Activated CD4-positive, CD25-positive, alpha-beta regulatory T cell treated with anti-CD3 and anti-CD28 coated beads, Interleukin-2, amount 50 U/mL, for 16 hours (primary cell): ENCODE results near the gene ATXN1.

ENCODE experiments used
- DNase-seq: peaks from one replicate; pipeline ENCODE4 v3.0.0-alpha.2; 2020; ENCODE audit warnings: low read depth, low spot score

Gene ATXN1

DNA sequence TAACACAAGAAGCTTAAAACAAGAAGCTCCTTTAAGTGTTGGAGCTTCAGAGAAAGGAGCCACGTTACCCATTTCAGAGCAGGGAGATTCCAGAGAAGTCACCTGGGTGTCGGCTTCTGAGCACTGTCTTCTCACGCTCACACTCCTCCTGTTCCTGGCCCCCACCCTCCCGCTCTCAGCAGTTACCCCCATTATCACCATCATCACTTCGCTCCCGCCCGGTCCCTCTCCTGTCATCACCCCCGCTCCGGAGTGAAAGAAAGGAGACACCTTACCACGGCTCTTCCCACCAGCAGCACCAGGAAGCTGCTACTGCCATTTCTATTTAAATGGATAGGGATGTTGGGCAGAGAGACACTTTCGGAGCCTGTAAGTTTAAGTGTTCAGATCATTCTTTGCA is 399.0 kb downstream of the ATXN1 start:
- DNase-seq = no peak

DNA sequence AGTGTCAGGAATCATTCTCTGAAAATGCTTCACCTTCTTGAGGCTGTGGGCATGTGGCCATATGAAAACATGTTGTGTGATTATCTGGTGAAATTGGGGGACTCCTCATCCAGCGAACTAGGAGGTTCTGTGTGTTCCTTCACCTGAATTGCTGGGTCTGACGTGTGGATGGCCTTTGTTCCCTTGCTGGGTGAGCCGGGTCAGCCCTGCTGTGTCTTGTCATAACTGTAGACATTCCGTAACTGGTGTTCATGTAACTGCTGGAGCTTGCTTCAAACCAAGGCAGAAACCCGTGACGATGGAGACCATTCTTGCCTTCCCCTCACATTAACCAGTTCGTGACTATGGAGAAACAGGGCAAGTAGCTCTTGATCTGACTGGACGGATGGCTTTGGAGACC is 399.4 kb downstream of the ATXN1 start:
- DNase-seq = no peak

DNA sequence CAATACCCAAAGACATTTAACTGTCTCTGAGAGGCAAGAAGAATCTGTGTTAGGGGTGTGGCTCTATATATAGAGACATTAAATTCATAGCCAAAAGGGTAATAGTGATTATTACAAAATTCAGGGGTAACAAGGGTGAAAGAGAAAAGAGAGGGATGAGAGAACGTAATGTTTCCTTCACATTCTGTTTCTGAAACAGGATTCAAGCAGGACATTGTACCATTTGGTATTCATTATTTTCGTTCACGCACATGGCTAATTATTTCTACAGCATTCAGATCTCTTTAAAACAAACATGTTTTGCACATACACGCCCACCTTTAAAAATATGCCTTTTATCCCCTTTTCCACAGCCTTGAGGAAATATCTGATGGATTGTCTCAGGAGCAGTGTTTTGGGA is 400.1 kb downstream of the ATXN1 start:
- no peak for DNase-seq

DNA sequence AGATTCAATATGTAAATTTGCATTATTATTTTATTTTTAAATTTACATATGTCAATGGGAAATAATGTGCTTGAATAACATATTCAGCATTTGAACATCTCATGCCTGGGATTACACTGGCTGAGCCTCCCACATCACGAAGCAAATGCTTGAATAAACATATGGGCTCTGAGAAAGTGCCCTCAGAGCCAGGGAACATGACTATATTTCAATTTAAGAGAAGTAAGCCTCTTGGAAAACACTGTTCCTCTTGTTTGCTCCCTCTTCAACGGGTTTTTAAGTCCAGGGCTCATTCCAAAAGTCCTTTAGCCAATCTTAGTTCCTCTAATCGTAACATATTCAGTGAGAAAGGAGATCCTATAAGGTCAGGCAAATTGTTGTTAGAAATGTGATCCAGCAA is 400.9 kb downstream of the ATXN1 start:
- DNase-seq = no peak

DNA sequence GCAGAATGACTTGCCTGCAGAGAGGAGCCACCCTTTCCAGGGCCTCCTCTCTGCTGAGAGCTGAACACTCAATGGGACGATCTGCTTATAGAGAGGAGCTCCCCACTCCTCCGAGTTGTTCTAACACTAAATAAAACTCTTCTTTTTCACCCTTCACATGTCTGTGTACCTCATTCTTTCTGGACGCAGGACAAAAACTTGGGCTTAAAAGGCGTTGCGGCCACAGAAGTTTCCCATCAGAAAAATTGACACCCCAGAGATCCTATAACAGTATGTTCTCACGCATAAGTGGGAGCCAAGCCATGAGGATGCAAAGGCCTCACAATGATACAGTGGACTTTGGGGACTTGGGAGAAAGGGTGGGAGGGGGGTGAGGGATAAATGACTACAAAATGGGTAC is 401.7 kb downstream of the ATXN1 start:
- DNase-seq = no peak

DNA sequence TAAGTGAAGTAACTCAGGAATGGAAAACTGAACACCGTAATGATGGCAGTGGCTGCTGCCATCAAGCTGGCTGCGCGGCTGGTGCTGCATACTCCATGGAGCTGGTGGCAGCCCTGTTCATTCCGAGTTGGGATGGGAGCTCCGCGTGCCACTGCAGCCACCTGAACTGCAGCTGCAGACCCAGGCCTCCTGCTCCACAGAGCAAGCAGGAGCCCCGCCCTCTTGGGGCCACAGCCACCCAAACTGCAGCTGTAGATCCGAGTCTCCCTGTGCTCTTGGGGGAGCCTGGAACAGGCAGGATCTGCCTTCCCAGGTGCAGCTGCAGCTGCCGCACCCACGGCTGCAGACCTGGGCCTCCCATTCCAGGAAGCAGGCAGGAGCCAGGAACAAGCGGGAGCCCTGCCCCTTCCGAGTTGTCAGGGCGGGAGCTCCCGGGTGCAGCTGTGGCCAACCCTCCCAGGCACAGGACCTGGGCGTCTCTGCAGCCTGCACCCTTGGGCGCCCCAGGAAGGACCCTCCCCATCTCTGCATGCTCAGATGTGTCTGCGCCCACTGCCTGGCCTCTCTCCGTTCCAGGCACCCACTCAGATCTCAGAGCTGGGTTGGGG is 402.6 kb downstream of the ATXN1 start:
- DNase-seq = no peak

DNA sequence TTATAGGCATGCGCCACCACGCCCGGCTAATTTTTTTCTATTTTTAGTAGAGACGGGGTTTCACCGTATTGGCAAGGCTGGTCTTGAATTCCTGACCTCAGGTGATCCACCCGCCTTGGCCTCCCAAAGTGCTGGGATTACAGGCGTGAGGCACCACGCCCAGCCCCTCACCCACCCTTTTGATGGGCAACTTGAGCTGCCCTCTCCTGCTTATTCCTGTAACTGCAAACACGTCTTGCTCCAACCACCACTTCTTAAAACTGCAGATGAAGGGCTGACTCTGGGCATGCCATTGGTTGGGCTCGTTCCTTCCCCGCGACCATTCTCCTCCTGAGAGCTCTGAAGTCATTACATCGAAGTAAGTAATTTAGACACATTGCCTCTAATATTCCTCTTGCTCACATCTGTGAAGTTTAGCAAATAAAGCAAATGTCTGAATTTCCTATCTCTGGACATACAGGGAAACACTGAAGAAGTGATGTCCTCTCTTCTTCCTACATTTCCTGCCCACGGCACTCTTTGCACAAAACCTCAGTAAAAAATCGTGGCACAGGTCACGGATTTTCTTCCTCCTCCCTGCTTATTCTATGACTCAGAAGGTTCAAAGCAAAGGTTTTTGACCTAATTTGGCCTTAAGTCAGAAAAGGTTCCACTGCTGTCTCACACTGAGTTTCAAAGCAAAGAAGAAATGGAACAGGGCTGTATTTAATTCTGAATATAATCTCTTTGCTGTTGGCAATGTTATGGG is 405.4 kb downstream of the ATXN1 start:
- no peak for DNase-seq

DNA sequence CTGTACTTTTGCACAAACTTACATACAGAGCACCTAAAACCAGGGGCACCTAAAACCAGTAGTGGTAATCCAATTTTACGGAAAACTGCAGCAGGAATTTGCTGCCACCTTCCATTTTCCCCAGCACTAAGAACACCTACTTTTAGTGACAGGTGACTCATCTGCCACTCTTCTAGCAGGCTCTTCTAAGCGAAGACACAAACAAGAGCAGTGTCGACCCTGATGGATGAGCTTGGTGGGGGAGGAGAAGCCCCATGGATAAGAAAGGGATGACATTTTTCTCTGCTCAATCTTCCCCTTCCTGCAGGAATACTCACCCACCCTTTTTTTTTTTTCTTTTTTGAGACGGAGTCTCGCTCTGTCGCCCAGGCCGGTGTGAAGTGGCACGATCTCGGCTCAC is 406.0 kb downstream of the ATXN1 start:
- DNase-seq = no peak

DNA sequence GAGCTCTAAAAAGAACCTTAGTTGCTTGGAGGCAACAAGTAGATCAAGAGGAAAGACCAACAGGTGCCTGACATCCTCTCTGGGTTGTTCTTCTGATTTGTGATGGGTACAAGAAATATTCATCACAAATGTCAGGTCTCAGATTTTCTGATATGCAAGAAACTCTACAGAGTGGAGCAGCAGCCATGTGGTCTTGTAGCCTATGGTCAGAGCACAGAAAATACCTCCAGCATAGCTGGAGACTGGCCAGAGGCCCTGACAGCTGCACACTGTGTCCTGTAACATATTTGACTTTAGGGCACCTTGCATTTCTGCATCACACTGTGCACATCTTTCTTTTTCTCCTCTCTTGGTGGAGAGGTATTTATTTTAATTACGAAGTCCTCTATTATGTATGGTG is 406.6 kb downstream of the ATXN1 start:
- DNase-seq = no peak

DNA sequence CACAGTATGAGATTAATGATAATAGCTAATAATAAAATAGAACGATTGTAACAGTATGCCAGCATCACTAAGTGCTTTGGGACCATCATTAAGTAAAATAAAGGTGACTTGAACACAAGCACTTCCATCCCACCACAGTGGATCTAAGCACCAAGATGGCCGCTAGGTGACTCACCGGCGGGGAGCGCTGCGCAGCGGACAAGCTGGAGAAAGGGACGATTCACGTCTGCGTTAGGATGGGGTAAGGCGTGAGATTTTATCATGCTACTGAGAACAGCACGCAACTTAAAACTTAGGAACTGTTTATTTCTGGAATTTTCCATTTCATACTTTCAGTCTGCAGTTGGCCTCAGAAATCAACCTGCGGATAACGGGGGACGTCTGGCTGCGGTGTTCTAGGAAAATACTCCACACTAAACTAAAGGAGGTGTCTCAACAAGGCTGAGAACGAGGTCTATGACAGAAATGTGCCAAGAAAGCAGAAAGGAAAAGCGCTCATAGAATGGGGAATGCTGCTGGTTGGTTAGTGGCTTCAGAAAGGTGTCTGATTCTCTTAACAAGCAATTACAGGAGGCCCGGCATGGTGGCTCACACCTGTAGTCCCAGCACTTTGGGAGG is 408.3 kb downstream of the ATXN1 start:
- no peak for DNase-seq

DNA sequence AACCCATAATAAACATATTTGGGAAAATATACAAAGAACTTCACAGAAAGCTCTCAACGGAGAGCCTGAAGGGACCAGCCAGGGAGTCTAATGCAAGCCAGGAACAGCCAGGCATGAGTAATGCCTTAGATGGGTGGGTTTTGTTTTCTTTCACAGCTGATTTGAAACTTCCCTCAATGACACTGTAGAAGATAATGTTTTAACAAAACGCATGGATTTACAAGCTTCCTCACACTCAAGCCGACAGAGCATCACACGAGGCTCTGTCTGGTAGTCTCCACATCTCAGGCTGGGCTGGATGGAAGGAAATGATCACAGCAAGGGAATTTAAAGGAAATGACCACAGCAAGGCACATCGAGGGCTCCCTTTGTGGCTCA is 409.0 kb downstream of the ATXN1 start:
- DNase-seq = no peak

DNA sequence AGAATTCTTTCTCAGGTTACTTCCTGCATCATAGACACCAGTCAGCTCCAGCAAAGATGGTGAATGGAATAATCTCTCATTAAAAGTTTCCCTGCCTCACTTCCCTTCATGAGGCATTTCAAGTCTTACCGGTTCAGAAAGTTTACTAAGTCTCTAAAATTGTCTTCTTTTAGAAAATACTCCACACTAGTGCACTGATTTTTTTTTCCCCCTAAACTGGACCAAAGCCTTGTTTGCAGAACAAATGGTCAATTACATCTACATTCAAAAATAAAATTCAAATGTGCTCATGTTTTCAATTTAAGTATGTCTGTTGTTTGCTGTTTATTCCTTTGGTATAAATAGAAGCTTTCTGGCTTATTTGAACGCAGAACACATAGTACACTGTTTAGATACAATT is 411.7 kb downstream of the ATXN1 start:
- DNase-seq = no peak

DNA sequence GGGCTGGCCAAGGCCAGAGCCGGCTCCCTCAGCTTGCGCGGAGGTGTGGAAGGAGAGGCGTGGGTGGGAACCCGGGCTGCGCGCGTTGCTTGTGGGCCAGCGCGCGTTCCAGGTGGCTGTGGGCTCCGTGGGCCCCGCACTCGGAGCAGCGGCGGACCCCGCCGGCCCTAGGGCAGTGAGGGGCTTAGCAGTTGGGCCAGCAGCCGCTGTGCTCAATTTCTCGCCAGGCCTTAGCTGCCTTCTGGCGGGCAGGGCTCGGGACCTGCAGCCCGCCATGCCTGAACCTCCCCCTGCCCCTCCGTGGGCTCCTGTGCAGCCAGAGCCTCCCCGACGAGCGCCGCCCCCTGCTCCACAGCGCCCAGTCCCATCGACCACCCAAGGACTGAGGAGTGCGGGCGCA is 414.4 kb downstream of the ATXN1 start:
- DNase-seq = no peak

DNA sequence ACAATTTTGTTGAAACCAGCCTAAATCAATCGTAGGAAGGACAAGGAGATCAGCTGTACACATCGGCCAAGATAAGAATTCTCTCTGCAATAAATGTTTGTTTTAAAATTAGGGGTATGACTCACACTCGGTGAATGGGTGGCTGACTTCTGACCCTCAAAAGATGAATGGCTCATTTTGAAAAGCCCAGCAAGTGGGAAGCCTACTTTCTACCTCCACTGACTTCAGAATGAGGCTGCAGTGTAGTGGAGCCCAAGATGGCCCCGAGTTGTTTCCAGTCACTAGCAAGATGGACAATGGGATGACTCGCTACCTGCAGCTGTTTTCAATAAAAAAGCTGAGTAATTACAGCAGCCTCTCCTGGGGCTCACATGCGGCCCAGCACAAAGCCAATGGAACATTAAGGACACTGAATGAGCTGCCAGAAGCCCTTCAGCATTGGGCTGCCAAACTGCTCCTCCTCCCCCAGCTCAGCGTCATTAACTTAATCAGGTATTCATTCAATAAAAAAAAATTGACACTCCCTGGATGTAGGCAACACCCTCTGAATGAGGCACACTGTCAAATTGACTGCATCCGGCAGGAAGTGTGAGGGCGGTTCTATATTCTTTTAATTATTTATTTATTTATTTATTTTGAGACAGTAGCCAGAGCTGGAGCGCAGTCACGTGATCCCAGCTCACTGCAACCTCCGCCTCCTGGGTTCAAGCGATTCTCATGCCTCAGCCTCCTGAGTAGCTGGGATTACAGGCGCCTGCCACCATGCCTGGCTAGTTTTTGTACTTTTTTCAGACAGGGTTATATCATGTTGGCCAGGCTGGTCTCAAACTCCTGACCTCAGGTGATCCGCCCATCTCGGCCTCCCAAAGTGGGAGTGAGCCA is 415.6 kb downstream of the ATXN1 start:
- no peak for DNase-seq

DNA sequence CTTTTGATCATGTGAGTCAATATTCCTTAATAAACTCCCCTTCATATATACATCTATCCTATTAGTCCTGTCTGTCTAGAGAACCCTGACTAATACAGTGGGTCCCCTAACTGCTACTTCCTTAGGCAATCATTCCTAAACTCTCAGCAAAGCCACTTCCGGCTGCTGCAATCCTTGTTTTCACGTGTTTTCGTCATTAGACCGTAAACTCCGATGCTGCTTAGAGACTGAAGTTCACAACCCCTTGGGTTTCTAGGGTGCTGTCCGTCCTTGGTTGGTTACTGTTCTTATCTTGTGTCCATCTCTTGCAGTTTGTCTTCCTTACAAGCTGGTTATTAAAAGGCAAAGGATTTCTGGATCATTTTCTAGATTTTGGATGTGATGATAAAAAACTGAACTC is 416.5 kb downstream of the ATXN1 start:
- DNase-seq = no peak

DNA sequence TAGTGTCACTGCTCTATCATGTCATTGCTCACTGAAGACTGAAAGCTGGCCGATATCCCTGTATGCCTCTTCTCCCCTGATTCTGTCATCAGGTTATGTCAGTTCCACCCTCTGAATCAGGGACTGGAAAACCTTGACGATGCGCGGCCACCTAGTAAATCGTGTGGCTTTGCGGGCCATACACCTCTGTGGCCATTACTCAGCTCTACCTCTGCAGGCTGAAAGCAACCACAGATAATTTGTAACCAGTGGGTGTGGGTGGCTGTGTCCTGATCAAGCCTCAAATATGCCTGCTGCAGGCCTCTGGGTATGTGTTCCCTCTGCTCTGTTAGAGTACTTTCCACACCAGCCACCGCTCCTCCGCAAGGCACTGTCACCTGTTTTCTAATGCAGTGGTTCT is 417.7 kb downstream of the ATXN1 start:
- no peak for DNase-seq

DNA sequence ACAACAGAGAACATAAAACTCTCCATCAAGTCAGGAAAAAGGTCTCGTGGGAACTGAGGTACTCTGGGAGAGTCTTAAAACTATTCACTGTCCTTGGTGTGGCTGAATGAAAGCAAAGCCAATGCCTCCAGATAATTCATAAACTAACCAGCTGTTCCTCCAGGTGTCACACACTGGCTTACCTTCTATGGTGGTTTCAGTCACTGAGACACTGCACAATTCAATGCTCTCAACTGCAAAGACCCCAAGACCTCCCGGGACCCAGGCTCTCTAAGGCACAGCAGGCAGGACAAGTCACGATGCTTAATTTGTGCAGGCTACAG is 422.0 kb downstream of the ATXN1 start:
- no peak for DNase-seq

DNA sequence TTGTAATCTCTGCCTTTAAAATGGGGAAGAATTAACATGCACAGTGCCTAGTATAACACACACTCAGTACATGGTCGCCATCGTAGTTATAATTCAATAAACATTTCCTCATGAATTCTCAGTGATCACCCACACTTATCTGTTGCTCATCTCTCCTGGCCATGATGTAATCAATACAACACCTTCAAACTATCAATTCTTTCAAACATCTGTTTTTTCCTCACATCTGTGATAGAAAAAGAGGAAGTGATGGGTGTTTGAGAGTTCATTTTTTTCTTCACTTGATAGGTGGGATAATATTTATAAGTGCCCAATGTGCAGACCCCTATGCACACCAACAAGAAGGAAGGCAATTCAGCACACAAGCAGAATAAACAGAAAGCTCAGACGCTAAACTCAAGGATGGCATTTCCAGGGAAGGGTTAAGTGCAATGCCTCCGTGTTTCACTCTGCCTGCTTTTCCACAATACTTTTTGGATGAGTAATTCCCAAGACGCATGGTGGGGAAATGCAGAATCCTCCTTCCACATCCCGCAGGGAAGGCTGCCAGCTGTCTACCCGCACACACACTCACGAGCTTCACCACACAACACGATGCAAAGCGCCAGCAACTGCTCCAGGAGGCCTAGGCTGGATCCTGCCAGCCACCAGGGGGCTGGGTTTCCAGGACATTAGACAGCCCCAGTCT is 422.5 kb downstream of the ATXN1 start:
- DNase-seq = no peak

DNA sequence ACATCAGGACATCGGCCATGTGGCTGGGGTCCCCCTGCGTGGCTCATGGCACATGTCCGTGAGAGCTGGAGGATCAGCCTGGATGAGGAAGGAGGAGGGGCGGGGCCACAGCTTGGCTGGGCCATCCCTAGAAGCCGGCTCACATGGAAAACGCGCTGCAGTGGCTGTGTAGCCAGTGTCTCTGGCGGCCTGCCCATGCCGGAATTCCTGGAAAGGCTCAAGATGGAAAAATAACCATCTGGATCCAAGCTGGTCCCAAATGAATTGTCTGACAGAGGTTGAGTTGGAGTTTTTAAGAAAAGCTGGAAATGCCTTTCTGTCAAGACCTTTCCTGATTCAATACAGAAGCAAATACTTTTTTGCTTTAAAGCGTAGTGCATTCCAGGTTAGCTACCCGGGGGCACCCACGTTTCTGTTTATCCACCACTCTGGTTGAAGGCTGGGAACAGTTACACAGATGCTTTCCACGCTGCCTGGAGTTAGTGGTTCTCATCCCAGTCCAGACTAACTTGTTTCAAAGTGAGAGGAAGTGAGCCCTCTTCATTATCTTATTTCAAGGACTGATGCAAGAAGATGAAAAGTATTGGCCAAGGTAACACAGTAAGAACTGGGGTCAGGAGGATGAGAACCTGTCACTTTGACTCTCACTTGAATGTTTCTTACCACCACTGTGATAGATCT is 423.8 kb downstream of the ATXN1 start:
- no peak for DNase-seq

DNA sequence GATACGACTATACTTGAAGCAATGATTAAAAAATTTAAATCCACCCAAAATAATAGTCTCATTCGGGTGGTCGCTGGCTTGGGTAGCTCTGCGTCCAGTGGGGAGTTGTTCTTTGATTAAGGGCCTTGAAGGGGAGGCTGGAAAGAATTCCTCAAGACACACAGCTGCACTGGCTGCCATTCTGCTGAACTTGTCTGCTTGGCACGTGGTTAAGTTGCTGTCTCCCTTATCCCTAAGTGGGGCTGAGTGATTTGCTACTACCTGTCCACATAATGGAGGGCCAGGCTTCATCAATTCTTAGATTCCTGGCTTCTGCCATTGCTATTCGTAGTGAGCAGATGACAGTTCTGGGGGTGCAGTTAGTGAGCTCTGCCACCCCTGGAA is 424.4 kb downstream of the ATXN1 start:
- DNase-seq = no peak

DNA sequence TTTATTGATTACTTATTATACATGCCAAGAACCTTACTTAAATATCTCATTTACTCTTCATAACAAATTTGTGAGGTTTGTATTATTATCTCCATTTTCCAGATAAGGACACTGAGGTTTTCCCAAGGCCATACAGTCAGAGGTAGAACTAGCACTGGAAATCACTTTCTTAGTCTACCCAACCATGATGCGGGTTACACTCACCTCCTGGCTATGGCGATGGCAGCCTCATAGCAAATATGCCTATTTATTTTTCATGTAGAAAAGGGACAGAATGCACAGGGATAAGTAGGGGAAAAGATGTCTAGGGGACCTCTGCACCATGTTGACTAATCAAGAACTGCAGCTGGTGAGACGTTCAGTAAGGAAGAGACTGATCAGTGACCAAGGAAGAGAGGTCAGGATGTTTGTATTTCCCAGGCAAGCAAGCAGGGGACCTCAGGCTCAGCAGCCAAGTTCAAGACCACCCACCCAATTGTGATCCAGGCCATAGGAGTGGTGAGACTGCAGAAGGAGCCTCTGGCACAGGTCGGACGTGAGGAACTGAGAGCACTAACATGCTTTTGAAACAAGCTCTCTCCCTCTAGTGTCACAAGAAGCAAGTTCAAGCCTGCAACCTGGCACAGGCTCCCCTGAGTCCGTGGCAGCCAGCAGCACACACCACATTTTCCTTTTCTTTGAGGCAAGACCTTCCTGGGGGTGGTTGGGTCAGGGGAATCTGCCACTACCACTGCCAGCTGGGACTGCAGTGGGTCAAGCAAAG is 425.0 kb downstream of the ATXN1 start:
- no peak for DNase-seq
